GM23248 (cell line): ENCODE measurements around the gene CAPN11. TPM values are rescaled to one million over a fixed set of nuclear protein-coding genes. Genes with fewer than 3 reads are reported as not detected.

Experiments used
- DNase-seq: peaks from one replicate; pipeline ENCODE4 v3.0.0-alpha.2; 2015
- H2AFZ ChIP-seq: fragments of 200-600 bp; sonication (generic); 2 replicates; pipeline ENCODE4 v1.6.1; 2016; ENCODE audit warnings: antibody characterized with exemption
- H3F3A ChIP-seq: fragments of 200-600 bp; sonication (generic); 2 replicates; pipeline ENCODE4 v1.6.1; 2016; ENCODE audit warnings: mild to moderate bottlenecking, antibody characterized with exemption, mixed run types; ENCODE audit not compliant: insufficient read depth
- H3K27ac ChIP-seq: fragments of 200-600 bp; sonication (generic); 2 replicates; pipeline ENCODE4 v1.5.1; 2016; ENCODE audit warnings: mild to moderate bottlenecking
- H3K27me3 ChIP-seq: fragments of 200-600 bp; sonication (generic); replicated peaks from 2 replicates; pipeline ENCODE4 v1.6.1; 2016; ENCODE audit warnings: mild to moderate bottlenecking; ENCODE audit not compliant: insufficient read depth
- H3K36me3 ChIP-seq: fragments of 200-600 bp; sonication (generic); 2 replicates; pipeline ENCODE4 v1.6.1; 2016; ENCODE audit warnings: low read depth, mild to moderate bottlenecking
- H3K4me1 ChIP-seq: fragments of 200-600 bp; sonication (generic); 2 replicates; pipeline ENCODE4 v1.6.1; 2016; ENCODE audit warnings: mild to moderate bottlenecking; ENCODE audit not compliant: insufficient read depth
- H3K4me2 ChIP-seq: fragments of 200-600 bp; sonication (generic); one replicate; pipeline ENCODE4 v1.6.1; 2016; ENCODE audit warnings: mild to moderate bottlenecking; ENCODE audit not compliant: unreplicated experiment
- H3K4me3 ChIP-seq: fragments of 200-600 bp; sonication (generic); 2 replicates; pipeline ENCODE4 v1.5.1; 2016; ENCODE audit warnings: mild to moderate bottlenecking
- H3K79me2 ChIP-seq: fragments of 200-600 bp; sonication (generic); 2 replicates; pipeline ENCODE4 v1.6.1; 2016; ENCODE audit warnings: mild to moderate bottlenecking; ENCODE audit not compliant: insufficient read depth
- H3K9ac ChIP-seq: fragments of 200-600 bp; sonication (generic); 2 replicates; pipeline ENCODE4 v1.6.1; 2016; ENCODE audit warnings: mild to moderate bottlenecking
- H3K9me2 ChIP-seq: fragments of 200-600 bp; sonication (generic); 2 replicates; pipeline ENCODE4 v1.6.1; 2016; ENCODE audit warnings: mixed run types, mild to moderate bottlenecking, moderate library complexity; ENCODE audit not compliant: insufficient read depth
- H3K9me3 ChIP-seq: fragments of 200-600 bp; sonication (generic); one replicate; pipeline ENCODE4 v1.6.1; 2017; ENCODE audit warnings: low read depth
- H4K20me1 ChIP-seq: fragments of 200-600 bp; sonication (generic); 2 replicates; pipeline ENCODE4 v1.6.0; 2016; ENCODE audit not compliant: insufficient read depth
- EZH2 ChIP-seq: fragments of 200-600 bp; sonication (generic); IDR thresholded peaks from 2 replicates; pipeline ENCODE4 v1.6.1; 2018; ENCODE audit warnings: antibody characterized with exemption, mild to moderate bottlenecking; ENCODE audit not compliant: insufficient read depth, poor library complexity, severe bottlenecking
- EZH2phosphoT487 ChIP-seq: fragments of 200-600 bp; sonication (generic); IDR thresholded peaks from 2 replicates; pipeline ENCODE4 v1.6.1; 2018; ENCODE audit warnings: antibody characterized with exemption, moderate library complexity, mild to moderate bottlenecking, low read depth; ENCODE audit not compliant: insufficient read depth
- WGBS, 2 experiments: methylation state at CpG; one replicate each; pipeline ENCODE4 v1.1.6; 2015 to 2017; ENCODE audit warnings: low lambda C conversion rate in 2 of 2, low coverage in 1 of 2; ENCODE audit errors: missing lambda C conversion rate in 2 of 2; 5-methylcytosine and 5-hydroxymethylcytosine counted together
- in situ Hi-C: fragments of 300-500 bp; cut with MboI; formaldehyde crosslinking; loops from 2 replicates; pipeline ENCODE4 v1.15.0; 2020
- polyA plus RNA-seq: library from polyadenylated mRNA; unstranded; fragments of >200 nt; fragmentation: Nextera tagmentation; extraction: Ambion mirVana; gene quantifications from 2 replicates; pipeline ENCODE4 v1.2.1, GENCODE V29; 2016
- total RNA-seq: library from RNA; depleted of rRNA; stranded (reverse); fragments of >200 nt; shearing (Covaris generic); gene quantifications from 2 replicates; pipeline ENCODE4 v1.2.3, GENCODE V29; 2014

The CAPN11 gene
- total and polyA plus RNA-seq, 2 experiments from 2014 or later: not detected

GRCh38 chr6:44149369-44150012 is 9.1 kb upstream of the CAPN11 start:
- Histone ChIP-seq H2AFZ (no peak overlapping the region), H3K4me1 (no peaks in the 10 kb centered on the region), H4K20me1 (no peaks in the 10 kb centered on the region), H3K9ac (no peak overlapping the region), H3K79me2 (no peaks in the 10 kb centered on the region), H3K36me3 (no peaks in the 10 kb centered on the region), H3K9me3 (no peaks in the 10 kb centered on the region), H3K9me2 (no peaks in the 10 kb centered on the region), H3K27ac (no peak overlapping the region), H3F3A (peaks cover 4% of the 10 kb centered on the region; the same call in 1 of the 2 replicates), H3K27me3 (no peaks in the 10 kb centered on the region), H3K4me2 (no peak overlapping the region), H3K4me3 (no peak overlapping the region)
- no peak for TF ChIP-seq EZH2
- no peak for TF ChIP-seq EZH2phosphoT487
- 72 to 90% methylated on average over 6 to 7 of the region's 7 CpGs for WGBS, 2 experiments
- no peak for DNase-seq
- in situ Hi-C loops: no loop called here

GRCh38 chr6:44150317-44150917 is 8.2 kb upstream of the CAPN11 start:
- Histone ChIP-seq H3K27me3 (no peaks in the 10 kb centered on the region), H3K9ac (no peak overlapping the region), H3K4me2 (no peak overlapping the region), H3K4me1 (no peaks in the 10 kb centered on the region), H2AFZ (no peak overlapping the region), H3K79me2 (no peaks in the 10 kb centered on the region), H3K36me3 (no peaks in the 10 kb centered on the region), H3K27ac (no peak overlapping the region), H3K9me2 (no peaks in the 10 kb centered on the region), H3K9me3 (no peaks in the 10 kb centered on the region), H3K4me3 (no peak overlapping the region), H3F3A (peaks cover 4% of the 10 kb centered on the region; the same call in 1 of the 2 replicates), H4K20me1 (no peaks in the 10 kb centered on the region)
- in situ Hi-C loops: no loop called here
- TF ChIP-seq EZH2: no peak
- TF ChIP-seq EZH2phosphoT487: no peak
- no peak for DNase-seq
- 97 to 98% methylated on average over 3 of the region's 3 CpGs for WGBS, 2 experiments

- in situ Hi-C loops: no loop called here
- TF ChIP-seq EZH2phosphoT487 (no peak), EZH2 (no peak)
- peak; percentile 88 for DNase-seq
- no peaks in the 10 kb centered on the region for H3K4me1 ChIP-seq
- H2AFZ ChIP-seq: no peak overlapping the region
- 23 to 24% methylated on average over 31 of the region's 31 CpGs for WGBS, 2 experiments
- H3K9me2 ChIP-seq: no peaks in the 10 kb centered on the region
- H3K27ac ChIP-seq: no peak overlapping the region
- no peak overlapping the region for H3K9ac ChIP-seq
- no peaks in the 10 kb centered on the region for H3K27me3 ChIP-seq
- no peaks in the 10 kb centered on the region for H3K36me3 ChIP-seq
- H3K4me3 ChIP-seq: no peak overlapping the region
- no peak overlapping the region for H3K4me2 ChIP-seq
- H4K20me1 ChIP-seq: no peaks in the 10 kb centered on the region
- H3K9me3 ChIP-seq: no peaks in the 10 kb centered on the region
- no peaks in the 10 kb centered on the region for H3K79me2 ChIP-seq
- H3F3A ChIP-seq: peaks cover 4% of the 10 kb centered on the region; the same call in 1 of the 2 replicates
Measured at GRCh38 chr6:44151348-44152108, 7.1 kb upstream of the CAPN11 start.

GRCh38 chr6:44152109-44152461 is 6.5 kb upstream of the CAPN11 start:
- no peak overlapping the region for H3K4me2 ChIP-seq
- H3K9me3 ChIP-seq: no peaks in the 10 kb centered on the region
- no peak overlapping the region for H3K27ac ChIP-seq
- in situ Hi-C loops: no loop called here
- no peak overlapping the region for H3K4me3 ChIP-seq
- no peaks in the 10 kb centered on the region for H3K4me1 ChIP-seq
- no peaks in the 10 kb centered on the region for H3K27me3 ChIP-seq
- H4K20me1 ChIP-seq: no peaks in the 10 kb centered on the region
- no peaks in the 10 kb centered on the region for H3K36me3 ChIP-seq
- no peaks in the 10 kb centered on the region for H3K79me2 ChIP-seq
- no peak overlapping the region for H3K9ac ChIP-seq
- DNase-seq: no peak
- H3K9me2 ChIP-seq: no peaks in the 10 kb centered on the region
- 49 to 53% methylated on average over 7 to 8 of the region's 8 CpGs for WGBS, 2 experiments
- no peak for TF ChIP-seq EZH2
- no peak for TF ChIP-seq EZH2phosphoT487
- no peak overlapping the region for H2AFZ ChIP-seq
- peaks cover 4% of the 10 kb centered on the region; the same call in 1 of the 2 replicates for H3F3A ChIP-seq
